IMR-90 (cell line): ENCODE measurements around the gene NBPF1. TPM values are rescaled to one million over a fixed set of nuclear protein-coding genes. Genes with fewer than 3 reads are reported as not detected.
"Not testable (repeated sequence)": the region's sequence is repeated elsewhere in the genome, so short reads cannot be mapped to it uniquely, and the experiment has no call there.

Experiments used
- ATAC-seq: fragments of 200-7000 bp; cut with Tn5 transposase; 2 replicates; pipeline ENCODE4 v1.9.1; 2020; ENCODE audit warnings: low read depth, mild to moderate bottlenecking, moderate library complexity
- BruUV-seq: library from RNA; stranded (reverse); fragments of 400-500 nt; replicated peaks from 2 replicates; lab custom pipeline; 2021; lab: Mats Ljungman, UMichigan
- CTCF ChIA-PET: fragments of 300-600 bp; formaldehyde crosslinking; extraction: SDS; loops from one replicate; lab custom pipeline; 2021; ENCODE audit warnings: antibody characterized with exemption; lab: Yijun Ruan, JAX
- POLR2A ChIA-PET: fragments of 300-600 bp; sonication (Branson Sonifier 250); formaldehyde crosslinking; loops from one replicate; lab custom pipeline; 2022; ENCODE audit warnings: antibody characterized with exemption; ENCODE audit not compliant: unreplicated experiment; lab: Charles Lee
- DNase-seq: peaks from one replicate; pipeline ENCODE4 v3.0.0; 2013
- H2AFZ ChIP-seq: replicated peaks from 2 replicates; pipeline ENCODE3; 2013; ENCODE audit warnings: low read length, mild to moderate bottlenecking; ENCODE audit not compliant: poor library complexity
- H2AK5ac ChIP-seq: 2 replicates; pipeline ENCODE4 v1.6.1; 2013; ENCODE audit warnings: low read depth, low read length, inconsistent platforms
- H2AK9ac ChIP-seq: replicated peaks from 2 replicates; pipeline ENCODE3; 2013; ENCODE audit warnings: mild to moderate bottlenecking, low read depth, low read length, moderate library complexity; ENCODE audit not compliant: poor library complexity
- H2BK120ac ChIP-seq: 2 replicates; pipeline ENCODE4 v1.6.1; 2013; ENCODE audit warnings: low read depth, low read length, inconsistent platforms
- H2BK15ac ChIP-seq: 3 replicates; pipeline ENCODE4 v1.6.1; 2013; ENCODE audit warnings: low read depth, low read length, inconsistent platforms
- H2BK20ac ChIP-seq: 2 replicates; pipeline ENCODE4 v1.6.1; 2013; ENCODE audit warnings: low read depth, mild to moderate bottlenecking, inconsistent platforms, low read length, moderate library complexity
- H2BK5ac ChIP-seq: 2 replicates; pipeline ENCODE4 v1.6.1; 2013; ENCODE audit warnings: mild to moderate bottlenecking, low read depth, low read length, inconsistent platforms; ENCODE audit not compliant: poor library complexity, severe bottlenecking
- H3K14ac ChIP-seq: replicated peaks from 2 replicates; pipeline ENCODE4 v1.6.1; 2013; ENCODE audit warnings: low read depth, low read length, inconsistent platforms
- H3K18ac ChIP-seq: 2 replicates; pipeline ENCODE4 v1.6.1; 2013; ENCODE audit warnings: low read depth, low read length, control low read depth
- H3K23ac ChIP-seq: 2 replicates; pipeline ENCODE4 v1.6.1; 2013; ENCODE audit warnings: low read depth, low read length, inconsistent platforms
- H3K27ac ChIP-seq: 2 replicates; pipeline ENCODE4 v1.5.1; 2013; ENCODE audit warnings: mild to moderate bottlenecking, control low read depth, low read length; ENCODE audit not compliant: insufficient read depth
- H3K27me3 ChIP-seq: 2 replicates; pipeline ENCODE4 v1.6.1; 2013; ENCODE audit warnings: low read length; ENCODE audit not compliant: control insufficient read depth, insufficient read depth
- H3K36me3 ChIP-seq: 2 replicates; pipeline ENCODE4 v1.6.1; 2013; ENCODE audit warnings: low read length, mixed read lengths; ENCODE audit not compliant: control insufficient read depth, insufficient read depth
- H3K4ac ChIP-seq: 2 replicates; pipeline ENCODE4 v1.6.1; 2013; ENCODE audit warnings: low read depth, low read length, inconsistent platforms
- H3K4me1 ChIP-seq: 2 replicates; pipeline ENCODE4 v1.6.1; 2013; ENCODE audit warnings: low read length, mixed read lengths; ENCODE audit not compliant: control insufficient read depth, insufficient read depth
- H3K4me2 ChIP-seq: 2 replicates; pipeline ENCODE4 v1.6.1; 2013; ENCODE audit warnings: low read depth, mild to moderate bottlenecking, control low read depth, low read length, moderate library complexity
- H3K4me3 ChIP-seq: 2 replicates; pipeline ENCODE4 v1.5.1; 2013; ENCODE audit warnings: low read depth, mild to moderate bottlenecking, control low read depth, low read length, moderate library complexity; ENCODE audit not compliant: insufficient read depth
- H3K56ac ChIP-seq: 2 replicates; pipeline ENCODE4 v1.6.1; 2013; ENCODE audit warnings: low read length, inconsistent platforms; ENCODE audit not compliant: insufficient read depth; ENCODE audit errors: extremely low read depth
- H3K79me1 ChIP-seq, 2 experiments: 2 replicates each; pipeline ENCODE4 v1.6.1; 2013; ENCODE audit warnings: low read length in 2 of 2, inconsistent platforms in 1 of 2, low read depth in 1 of 2
- H3K9ac ChIP-seq: 2 replicates; pipeline ENCODE4 v1.6.1; 2013; ENCODE audit warnings: low read depth, low read length, control low read depth
- H3K9me1 ChIP-seq: 2 replicates; pipeline ENCODE4 v1.6.1; 2013; ENCODE audit warnings: low read length, inconsistent platforms; ENCODE audit not compliant: insufficient read depth
- H3K9me3 ChIP-seq: 2 replicates; pipeline ENCODE4 v1.6.1; 2013; ENCODE audit warnings: low read length; ENCODE audit not compliant: control insufficient read depth, insufficient read depth
- H4K20me1 ChIP-seq: 2 replicates; pipeline ENCODE4 v1.6.1; 2013; ENCODE audit warnings: low read length, inconsistent platforms; ENCODE audit not compliant: insufficient read depth
- H4K5ac ChIP-seq: 2 replicates; pipeline ENCODE4 v1.6.1; 2013; ENCODE audit warnings: mild to moderate bottlenecking, low read depth, low read length, control low read depth
- H4K8ac ChIP-seq, 2 experiments: 2 replicates each; pipeline ENCODE4 v1.6.1; 2013; ENCODE audit warnings: low read depth in 2 of 2, low read length in 2 of 2, control low read depth in 1 of 2, inconsistent platforms in 1 of 2
- H4K91ac ChIP-seq: 2 replicates; pipeline ENCODE4 v1.6.1; 2013; ENCODE audit warnings: low read depth, low read length, inconsistent platforms; ENCODE audit not compliant: insufficient read depth
- CTCF ChIP-seq: conservative IDR thresholded peaks from 2 replicates; pipeline ENCODE4 v1.5.1; 2012; ENCODE audit warnings: mild to moderate bottlenecking, low read depth, low read length, improper control_type of control experiment
- WGBS, 2 experiments: methylation state at CpG; one replicate each; pipeline versions ENCODE4 v1.1.5 to v1.1.7; 2013; ENCODE audit warnings: missing lambda C conversion rate in 2 of 2; ENCODE audit not compliant: insufficient read length in 1 of 2; ENCODE audit errors: extremely low coverage in 2 of 2; 5-methylcytosine and 5-hydroxymethylcytosine counted together
- dilution Hi-C: fragments of 300-500 bp; cut with HindIII; formaldehyde crosslinking; loops from one replicate; pipeline ENCODE4 v1.14.3; 2018; ENCODE audit warnings: low sequenced_read_pairs; ENCODE audit not compliant: unreplicated experiment
- in situ Hi-C: fragments of 300-500 bp; cut with MboI; formaldehyde crosslinking; loops from 3 replicates; pipeline ENCODE4 v1.14.3; 2019; ENCODE audit warnings: low sequenced_read_pairs, inconsistent platforms, mixed read lengths
- intact Hi-C: fragments of 100-400 bp; cut with micrococcal nuclease; formaldehyde crosslinking; loops from 2 replicates; pipeline ENCODE4 v1.10.0; 2022
- polyA plus RNA-seq, 3 experiments: library from polyadenylated mRNA; depleted of rRNA; stranded (reverse); fragments of >200 nt; gene quantifications; 2 replicates each; pipeline ENCODE4 v1.2.3, GENCODE V29; 2012; ENCODE audit warnings: low replicate concordance in 1 of 3
- total RNA-seq: library from RNA; depleted of rRNA; stranded (reverse); fragments of >200 nt; gene quantifications from 2 replicates; pipeline ENCODE4 v1.2.3, GENCODE V29; 2012

NBPF1 gene
- total and polyA plus RNA-seq, 2 of the 4 experiments (the other 2 are of a cell fraction) = 18.8 to 25.3 TPM

- H2AFZ ChIP-seq, BruUV-seq, H2BK5ac ChIP-seq, H3K36me3 ChIP-seq, H3K18ac ChIP-seq, H3K27me3 ChIP-seq, H3K27ac ChIP-seq, H2BK15ac ChIP-seq, H3K4me2 ChIP-seq, H3K9me3 ChIP-seq, DNase-seq, POLR2A ChIA-PET, H3K4ac ChIP-seq, H2AK9ac ChIP-seq, H3K9ac ChIP-seq, H4K5ac ChIP-seq, ATAC-seq, H3K9me1 ChIP-seq, CTCF ChIA-PET, H3K4me1 ChIP-seq, dilution Hi-C loops, H2AK5ac ChIP-seq, H3K23ac ChIP-seq, H3K4me3 ChIP-seq, H4K8ac ChIP-seq, H2BK120ac ChIP-seq, H3K56ac ChIP-seq, intact Hi-C loops, H4K20me1 ChIP-seq, H4K91ac ChIP-seq, H3K14ac ChIP-seq, H3K79me1 ChIP-seq, in situ Hi-C loops, H2BK20ac ChIP-seq: not testable (repeated sequence)
- WGBS, 2 experiments = no CpG with 5 or more reads among the region's 8 CpGs
- 0 out of 2 replicates have a peak, but pooled peaks have one; percentile 9 for TF ChIP-seq CTCF
These were observed 21.5 kb downstream of the NBPF1 start for GRCh38 chr1:16591845-16592244.

GRCh38 chr1:16588081-16588480 lies 25.3 kb downstream of the NBPF1 start:
- H3K27me3 ChIP-seq, H2BK20ac ChIP-seq, H4K20me1 ChIP-seq, H4K5ac ChIP-seq, H4K8ac ChIP-seq, H3K18ac ChIP-seq, in situ Hi-C loops, H3K9me3 ChIP-seq, dilution Hi-C loops, H2BK15ac ChIP-seq, BruUV-seq, H3K4me1 ChIP-seq, H3K9me1 ChIP-seq, H3K4me3 ChIP-seq, POLR2A ChIA-PET, H3K79me1 ChIP-seq, H2BK120ac ChIP-seq, H3K27ac ChIP-seq, H2AK9ac ChIP-seq, H3K4me2 ChIP-seq, H4K91ac ChIP-seq, CTCF ChIA-PET, H3K56ac ChIP-seq, intact Hi-C loops, H2BK5ac ChIP-seq, H3K36me3 ChIP-seq, H3K14ac ChIP-seq, H3K9ac ChIP-seq, H2AK5ac ChIP-seq, H2AFZ ChIP-seq, ATAC-seq, H3K23ac ChIP-seq, H3K4ac ChIP-seq: not testable (repeated sequence)
- peak; percentile 0 for DNase-seq
- WGBS, 2 experiments = 70% methylated on average over 1 of the region's 5 CpGs; no CpG with 5 or more reads in 1 of the 2 experiments
